Fibroblast of lung (primary cell): ENCODE measurements around the gene FMN1.

Experiments used
- CTCF ChIP-seq, 2 donors: IDR thresholded peaks in 1 of 2; conservative IDR thresholded peaks in 1 of 2; 1 replicate in 1 of 2; 2 replicates in 1 of 2; pipeline ENCODE4 v1.5.1; 2011 to 2012; ENCODE audit warnings: low read length in 2 of 2, control low read depth in 1 of 2, inconsistent platforms in 1 of 2, low read depth in 1 of 2, mild to moderate bottlenecking in 1 of 2
- EZH2 ChIP-seq: IDR thresholded peaks from 2 replicates; pipeline ENCODE4 v1.5.1; 2012; ENCODE audit warnings: low read length, control low read depth, mild to moderate bottlenecking; ENCODE audit errors: missing control alignments

GRCh38 chr15:33021806-33022389 lies 172.6 kb downstream of the FMN1 start:
- TF ChIP-seq CTCF (conservative IDR thresholded peaks at IDR 0.05 in 1 of 2, IDR thresholded peaks at IDR 0.05 in 1 of 2; ENCODE audit: low read depth in 1 of 2, low read length in 2 of 2) (peak; percentile 59 to 69), EZH2 (no peak)
